WERI-Rb-1 (cell line): ENCODE results near the gene CD3G.

Experiments
- DNase-seq: peaks from one replicate; pipeline ENCODE4 v3.0.0-alpha.2; 2020
- H3K27ac ChIP-seq: fragments of 250-450 bp; sonication (Bioruptor Pico); 2 replicates; pipeline ENCODE4 v1.5.1; 2020; ENCODE audit warnings: mild to moderate bottlenecking, moderate library complexity
- H3K27me3 ChIP-seq: fragments of 250-450 bp; sonication (Bioruptor Pico); 2 replicates; pipeline ENCODE4 v1.5.1; 2021; ENCODE audit warnings: mild to moderate bottlenecking, low read depth, moderate library complexity; ENCODE audit not compliant: insufficient read depth, severe bottlenecking
- H3K36me3 ChIP-seq: fragments of 250-450 bp; sonication (Bioruptor Pico); 2 replicates; pipeline ENCODE4 v1.5.1; 2020; ENCODE audit warnings: mild to moderate bottlenecking, moderate library complexity
- H3K4me3 ChIP-seq: 2 replicates; pipeline ENCODE4 v1.5.1; 2011; ENCODE audit warnings: low read depth, mild to moderate bottlenecking, control low read depth, low read length
- H3K9me3 ChIP-seq: fragments of 250-450 bp; sonication (Bioruptor Pico); 2 replicates; pipeline ENCODE4 v1.5.1; 2021; ENCODE audit warnings: mild to moderate bottlenecking, moderate library complexity; ENCODE audit not compliant: severe bottlenecking
- CTCF ChIP-seq: IDR thresholded peaks from 2 replicates; pipeline ENCODE4 v1.5.1; 2011; ENCODE audit warnings: low read depth, mild to moderate bottlenecking, control low read depth, inconsistent platforms, low read length

Gene CD3G

GRCh38 chr11:118334745-118335144 lies 9.4 kb upstream of the CD3G start:
- Histone ChIP-seq H3K27me3 (no peaks in the 10 kb centered on the region), H3K36me3 (no peaks in the 10 kb centered on the region), H3K27ac (no peak overlapping the region), H3K4me3 (no peak overlapping the region), H3K9me3 (peaks cover 4% of the 10 kb centered on the region)
- no peak for DNase-seq
- no peak for TF ChIP-seq CTCF

- no peak overlapping the region for H3K27ac ChIP-seq
- H3K9me3 ChIP-seq: no peaks in the 10 kb centered on the region
- H3K36me3 ChIP-seq: no peaks in the 10 kb centered on the region
- DNase-seq: no peak
- H3K4me3 ChIP-seq: no peak overlapping the region
- no peak for TF ChIP-seq CTCF
- no peaks in the 10 kb centered on the region for H3K27me3 ChIP-seq
These were observed 5.5 kb upstream of the CD3G start for GRCh38 chr11:118338637-118339061.

- no peak for TF ChIP-seq CTCF
- no peak overlapping the region for H3K27ac ChIP-seq
- no peaks in the 10 kb centered on the region for H3K27me3 ChIP-seq
- H3K9me3 ChIP-seq: no peaks in the 10 kb centered on the region
- DNase-seq: no peak
- H3K4me3 ChIP-seq: no peak overlapping the region
- no peaks in the 10 kb centered on the region for H3K36me3 ChIP-seq
These were observed 4.7 kb upstream of the CD3G start for GRCh38 chr11:118339281-118339961.

GRCh38 chr11:118340449-118340848 lies 3.7 kb upstream of the CD3G start:
- no peaks in the 10 kb centered on the region for H3K27me3 ChIP-seq
- H3K4me3 ChIP-seq: no peak overlapping the region
- no peak for TF ChIP-seq CTCF
- no peak overlapping the region for H3K27ac ChIP-seq
- DNase-seq: no peak
- H3K9me3 ChIP-seq: no peaks in the 10 kb centered on the region
- no peaks in the 10 kb centered on the region for H3K36me3 ChIP-seq

- H3K4me3 ChIP-seq: no peak overlapping the region
- no peak overlapping the region for H3K27ac ChIP-seq
- no peak for DNase-seq
- H3K36me3 ChIP-seq: no peaks in the 10 kb centered on the region
- no peaks in the 10 kb centered on the region for H3K9me3 ChIP-seq
- H3K27me3 ChIP-seq: no peaks in the 10 kb centered on the region
- TF ChIP-seq CTCF: no peak
These were observed 2.9 kb upstream of the CD3G start for GRCh38 chr11:118341261-118341660.
